Measurements from ENCODE around the gene RAB11FIP3.
A peak's percentile ranks its signal among the peaks of the same experiment; 100 is the strongest.

Gene RAB11FIP3

DNA sequence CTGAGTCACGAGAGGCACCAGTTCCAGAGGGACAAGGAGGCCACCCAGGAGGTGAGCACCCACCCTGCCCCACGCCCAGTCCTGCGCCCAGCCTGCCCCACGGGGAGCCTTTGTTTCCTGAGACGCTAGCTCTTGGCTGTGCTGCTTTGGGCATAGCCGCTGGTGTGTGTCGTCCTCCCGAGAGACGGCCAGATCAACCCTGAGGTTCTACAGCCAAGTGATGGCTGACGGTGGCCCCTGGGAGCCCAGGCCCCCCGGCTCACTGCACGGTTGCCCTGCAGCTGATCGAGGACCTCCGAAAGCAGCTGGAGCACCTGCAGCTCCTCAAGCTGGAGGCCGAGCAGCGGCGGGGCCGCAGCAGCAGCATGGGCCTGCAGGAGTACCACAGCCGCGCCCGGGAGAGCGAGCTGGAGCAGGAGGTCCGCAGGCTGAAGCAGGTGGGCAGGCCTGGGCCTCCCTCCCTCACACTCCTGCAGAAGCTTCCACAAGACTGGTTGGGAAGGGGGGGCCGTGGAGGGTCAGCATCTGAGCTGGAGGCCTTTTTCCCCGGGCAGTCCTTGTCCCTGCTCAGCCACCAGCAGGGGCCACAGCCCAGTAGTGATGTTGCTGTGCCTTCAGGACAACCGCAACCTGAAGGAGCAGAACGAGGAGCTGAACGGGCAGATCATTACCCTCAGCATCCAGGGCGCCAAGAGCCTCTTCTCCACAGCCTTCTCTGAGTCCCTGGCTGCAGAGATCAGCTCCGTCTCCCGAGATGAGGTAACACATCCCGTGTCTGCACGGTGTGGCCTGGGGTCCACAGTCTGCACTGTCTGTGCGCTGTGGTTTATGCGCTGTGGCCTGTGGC is 94.6 kb downstream of the RAB11FIP3 start:
- no peak for DNase-seq

DNA sequence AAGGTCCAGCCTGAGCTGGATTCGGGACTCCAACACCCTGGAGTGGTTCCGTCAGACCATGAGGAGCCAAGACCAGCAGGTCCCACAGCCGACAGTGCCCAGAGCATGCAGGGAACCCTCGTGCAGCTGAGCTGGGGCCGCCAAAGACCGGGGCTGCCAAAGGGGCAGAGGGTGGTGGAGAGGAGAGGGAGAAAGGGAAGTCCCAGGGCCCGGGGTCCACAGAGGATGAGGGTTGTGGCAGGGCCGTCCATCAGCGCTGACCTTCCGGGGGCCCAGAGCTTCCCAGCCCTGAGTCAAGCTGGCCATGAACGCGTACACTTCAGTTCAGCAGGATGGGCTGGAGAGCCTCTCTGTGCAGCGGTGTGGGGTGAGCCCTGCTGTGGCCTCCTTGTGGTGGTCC is 95.4 kb downstream of the RAB11FIP3 start:
- DNase-seq = no peak

DNA sequence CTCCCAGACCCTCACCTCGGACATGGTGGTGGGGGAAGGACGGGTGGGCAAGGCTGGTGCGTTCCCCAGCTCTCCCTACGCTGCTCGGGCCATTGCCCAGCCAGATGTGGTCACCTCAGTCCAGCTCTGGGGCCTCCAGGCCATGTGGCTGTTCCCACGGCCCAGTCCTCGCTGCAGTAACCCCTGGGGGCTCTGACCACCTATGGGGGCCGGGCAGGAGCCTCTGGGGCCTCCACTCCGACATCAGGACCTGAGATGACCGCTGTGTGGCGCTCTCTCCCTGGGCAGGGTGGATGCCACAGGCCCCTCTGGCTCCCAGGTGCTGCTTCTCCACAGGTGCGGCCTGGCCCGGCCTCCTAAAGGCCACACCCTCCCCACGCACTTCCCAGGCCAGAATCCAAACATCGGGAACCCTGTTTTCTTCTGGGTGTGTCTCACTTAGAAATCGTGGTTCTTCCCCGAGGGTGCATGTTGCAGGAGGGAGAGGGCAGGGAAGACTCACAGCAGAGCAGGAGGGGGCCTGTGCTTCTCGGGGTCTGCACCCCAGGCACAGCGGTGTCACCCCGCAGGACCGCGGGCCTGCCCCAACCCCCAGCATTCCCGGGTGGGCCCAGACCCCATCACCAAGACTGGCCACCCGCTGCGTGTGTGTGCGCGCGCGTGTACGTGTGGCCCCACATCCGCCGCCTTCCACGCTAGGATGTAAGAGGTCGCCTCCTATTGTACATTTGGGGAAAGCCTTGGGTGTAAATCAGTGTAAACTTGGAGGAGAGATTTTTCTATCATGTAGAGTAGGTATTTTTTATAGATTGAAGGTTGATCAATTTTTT is 96.1 kb downstream of the RAB11FIP3 start:
- DNase-seq = no peak

DNA sequence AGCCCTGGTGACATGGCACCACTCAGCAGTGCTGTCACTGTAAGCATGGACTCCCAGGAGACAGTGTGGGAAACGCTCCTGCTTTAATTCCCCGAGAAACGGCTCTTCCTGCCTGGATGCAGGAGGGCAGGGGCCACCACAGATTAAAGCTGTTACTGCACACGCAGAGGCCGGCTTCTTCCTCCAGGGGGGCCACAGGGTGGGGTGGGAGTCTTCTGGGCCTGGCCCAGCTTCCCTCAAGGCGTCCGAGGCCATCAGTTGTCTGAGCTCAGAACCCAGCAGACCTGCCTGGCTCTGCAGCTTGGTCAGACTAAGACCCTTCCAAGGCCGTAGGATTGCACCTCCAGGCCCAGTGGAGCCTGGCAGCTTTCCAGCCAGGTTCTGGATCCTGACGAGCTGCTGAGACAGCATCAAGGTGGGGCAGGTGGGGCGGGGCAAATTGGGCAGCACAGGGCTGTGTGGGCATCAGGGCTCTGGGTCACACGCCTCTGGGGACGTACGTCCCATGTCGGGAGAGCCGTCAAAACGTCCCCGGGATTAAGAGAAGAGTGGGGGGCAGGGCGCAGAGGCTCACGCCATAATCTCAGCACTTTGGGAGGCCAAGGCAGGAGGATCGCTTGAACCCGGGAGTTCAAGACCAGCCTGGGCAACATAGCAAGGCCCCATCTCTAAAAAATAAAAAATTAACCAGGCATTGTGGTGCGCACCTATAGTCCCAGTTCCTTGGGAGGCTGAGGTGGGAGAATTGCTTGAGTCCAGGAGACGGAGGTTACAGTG is 97.1 kb downstream of the RAB11FIP3 start:
- no peak for DNase-seq

DNA sequence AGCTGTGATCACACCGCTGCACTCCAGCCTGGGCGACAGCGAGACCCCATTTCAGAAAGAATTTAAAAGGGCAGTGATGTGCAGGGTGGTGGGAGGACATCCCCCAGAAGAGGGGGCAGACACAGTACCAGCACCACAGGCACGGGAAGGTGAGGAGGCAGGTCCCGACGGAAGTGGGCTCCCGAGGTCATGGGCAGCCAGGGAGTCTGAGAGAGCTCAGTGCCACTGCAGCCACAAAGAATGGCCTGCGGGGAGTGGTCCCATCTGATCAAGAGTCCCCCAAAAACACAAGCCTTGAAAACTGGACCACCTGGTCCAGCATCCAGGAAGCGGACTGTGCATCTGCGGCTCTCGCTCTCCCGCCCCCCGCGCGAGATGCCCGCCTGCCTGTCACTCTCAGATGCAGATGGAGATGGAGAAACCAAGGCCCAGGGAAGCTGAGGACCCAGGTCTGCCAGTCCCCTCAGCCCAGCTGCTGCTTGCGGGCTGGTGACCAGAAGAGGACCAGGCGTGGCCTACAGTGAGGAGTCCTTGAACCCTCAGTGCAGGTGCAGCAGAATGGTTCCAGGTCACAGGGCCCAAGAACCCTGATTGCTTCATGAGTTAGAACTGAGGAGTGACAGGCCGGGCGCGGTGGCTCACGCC is 97.8 kb downstream of the RAB11FIP3 start:
- no peak for DNase-seq

DNA sequence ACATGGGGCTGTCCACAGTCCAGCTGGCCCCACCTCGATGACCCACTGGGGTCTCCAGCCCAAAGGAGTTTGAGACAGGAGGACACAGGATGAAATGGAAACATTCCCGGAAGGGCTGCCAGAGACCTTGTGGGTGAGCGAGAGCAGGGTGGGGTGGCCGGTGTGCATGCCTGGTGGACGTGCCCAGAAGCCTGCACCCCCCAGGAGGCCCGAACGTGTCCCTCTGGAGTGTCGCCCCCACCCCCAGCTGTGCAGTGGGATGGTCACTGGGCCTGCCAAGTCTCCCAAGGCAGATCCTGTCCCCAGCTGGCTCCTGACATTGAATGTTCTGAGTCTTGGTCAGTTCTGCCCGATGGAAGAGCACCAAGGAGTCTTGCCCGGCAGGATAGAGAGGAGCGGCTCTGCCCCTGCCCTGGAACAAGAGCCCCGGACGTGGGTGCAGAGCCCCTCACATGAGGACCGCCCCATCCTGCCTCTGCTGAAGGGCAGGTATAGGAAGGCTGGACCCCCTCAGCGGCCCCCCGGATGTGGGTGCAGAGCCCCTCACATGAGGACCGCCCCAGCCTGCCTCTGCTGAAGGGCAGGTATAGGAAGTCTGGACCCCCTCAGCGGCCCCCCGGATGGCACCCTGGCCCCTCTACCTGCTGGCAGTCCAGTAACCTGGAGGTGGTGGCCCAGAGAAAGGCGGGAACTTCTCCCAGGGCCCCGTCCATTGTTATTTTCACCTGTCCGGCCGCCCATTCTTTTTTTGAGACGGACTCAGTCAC is 99.0 kb downstream of the RAB11FIP3 start:
- no peak for DNase-seq

DNA sequence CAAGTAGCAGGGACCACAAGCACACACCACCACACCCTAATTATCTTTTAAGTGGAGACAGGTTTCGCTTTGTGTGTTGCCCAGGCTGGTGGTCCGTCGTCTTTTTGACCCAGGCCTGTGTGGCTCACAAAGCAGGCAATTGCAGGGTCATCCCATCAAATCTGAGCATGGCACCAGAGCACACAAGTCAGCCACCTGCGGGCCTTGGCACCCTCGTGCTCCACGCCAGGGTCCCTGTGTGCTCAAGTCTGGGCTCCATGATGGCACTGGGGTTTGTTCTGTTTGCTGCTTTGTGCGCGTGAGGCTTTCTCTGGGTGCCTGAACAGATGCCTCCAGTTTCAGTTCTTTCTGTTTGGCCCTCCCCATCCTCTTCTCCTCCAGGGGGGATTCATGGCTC is 99.7 kb downstream of the RAB11FIP3 start:
- DNase-seq = no peak

DNA sequence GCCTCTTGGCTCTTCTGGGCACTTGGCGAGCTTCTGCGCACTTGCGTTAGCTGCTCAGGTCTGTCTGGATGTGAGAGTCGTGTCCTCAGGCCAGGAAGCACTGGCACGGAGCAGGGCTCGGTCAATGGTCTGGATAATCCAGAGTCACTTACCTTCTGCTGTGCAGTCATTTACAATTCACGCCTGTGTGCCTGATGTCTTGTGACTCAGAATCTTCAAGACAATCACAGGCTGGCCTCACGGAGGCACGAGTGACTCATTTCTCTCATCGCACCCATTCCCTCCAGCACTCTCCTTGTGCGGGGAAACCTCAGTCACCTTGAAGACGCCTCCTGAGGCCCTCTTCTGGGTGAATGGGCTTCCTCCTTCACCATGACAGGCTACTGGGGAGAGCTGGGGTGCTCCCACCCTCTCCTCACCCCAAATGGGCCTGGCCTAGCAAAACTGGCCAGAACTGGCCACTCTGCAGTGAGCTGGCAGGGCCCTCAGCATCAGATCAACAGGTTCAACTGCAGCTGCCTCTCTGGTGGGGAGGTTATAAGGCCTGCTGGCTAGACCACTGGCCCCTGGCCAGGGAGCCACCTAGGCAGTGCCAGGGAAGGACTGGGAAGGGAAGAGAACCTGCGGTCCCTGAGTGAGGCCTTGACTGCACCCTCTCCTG is 100.2 kb downstream of the RAB11FIP3 start:
- peak; percentile 33 for DNase-seq

DNA sequence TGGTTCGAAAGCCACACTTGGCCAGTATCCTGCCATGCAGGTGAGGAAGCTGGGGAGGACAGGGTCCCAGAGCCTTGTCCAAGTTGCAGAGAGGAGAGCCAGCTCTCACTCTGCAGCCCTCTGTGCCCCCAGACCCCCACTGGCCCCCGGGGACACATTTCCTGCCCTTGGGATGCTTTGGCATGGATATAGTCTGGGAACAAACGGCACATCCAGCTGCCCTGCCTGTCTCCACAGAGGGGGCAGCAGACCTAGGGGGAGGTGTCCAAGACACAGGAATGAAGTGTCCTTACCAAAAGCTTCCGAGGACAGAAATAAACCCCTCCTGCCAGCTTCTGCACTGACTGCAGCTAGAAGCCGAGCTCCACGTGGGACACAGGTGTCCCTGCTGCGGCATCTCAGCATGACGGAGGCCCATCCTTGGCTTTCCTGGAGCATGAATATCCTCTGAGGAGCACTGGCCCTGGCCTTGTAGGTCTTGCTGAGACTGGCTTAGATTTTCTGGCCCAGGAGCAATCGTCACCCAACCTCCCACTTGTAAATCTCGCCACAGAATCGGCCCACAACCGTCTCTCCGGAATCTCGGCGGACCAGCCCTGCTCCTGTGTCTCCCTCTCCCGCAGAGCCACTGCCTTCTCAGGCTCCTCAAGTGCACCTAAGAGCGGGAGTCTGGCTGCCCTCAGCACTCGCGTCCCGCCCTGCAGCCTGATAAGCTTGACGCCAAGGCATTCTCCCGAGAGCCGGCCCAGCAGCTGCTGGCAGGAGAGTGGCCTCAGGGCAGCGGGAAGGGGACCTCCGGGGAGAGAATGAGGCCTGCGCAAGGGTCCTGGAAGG is 100.9 kb downstream of the RAB11FIP3 start:
- DNase-seq = no peak

DNA sequence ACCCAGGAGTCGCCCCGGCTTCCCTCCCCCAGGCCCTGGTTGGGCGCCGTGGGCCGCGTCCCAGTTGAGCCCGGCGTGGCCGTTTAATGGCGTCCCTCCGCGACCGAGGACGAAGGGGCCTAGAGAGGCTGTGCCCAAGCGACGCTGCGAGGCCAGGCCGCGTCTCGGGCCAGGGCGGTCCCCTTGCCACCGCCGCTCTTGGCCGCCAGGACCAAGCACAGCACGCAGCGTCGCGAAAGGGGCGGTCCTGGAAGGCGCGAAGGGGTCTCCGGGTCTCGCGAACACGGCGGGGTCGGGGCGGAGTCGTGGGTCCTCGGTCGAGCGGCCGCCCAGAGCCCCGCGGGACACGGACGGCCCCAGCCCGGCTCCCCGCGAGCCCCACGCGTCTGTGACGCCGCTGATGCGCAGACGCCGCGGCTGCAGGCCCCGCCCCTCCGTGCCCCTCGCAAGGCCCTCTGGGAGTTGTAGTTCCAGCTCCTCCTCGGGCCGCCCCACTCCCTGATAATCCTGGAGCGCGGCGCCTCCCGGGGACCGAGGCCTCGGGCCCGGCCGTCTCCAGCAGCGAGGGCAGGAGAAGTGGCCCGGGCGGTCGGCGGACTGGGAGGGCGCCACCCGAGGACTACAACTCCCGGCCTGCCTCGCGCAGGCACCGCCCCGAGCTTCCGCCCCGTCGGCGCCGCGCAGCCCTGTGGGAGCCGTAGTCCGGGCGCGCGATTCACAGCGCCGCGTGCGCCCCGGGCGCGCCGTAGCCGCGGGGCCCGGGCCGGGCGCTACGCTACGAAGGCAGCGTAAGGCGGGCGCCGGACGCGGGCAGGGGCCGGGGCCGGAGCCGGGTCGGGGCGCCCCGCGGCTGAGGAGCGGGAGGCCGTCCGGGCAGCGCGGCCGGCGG is 101.8 kb downstream of the RAB11FIP3 start, which contains the start of gene CAPN15:
TSS of gene CAPN15 (plus strand) at position 698 of the 889 bp plus-strand sequence. CDS start 19,127 bp downstream, outside the sequence.
- peak; percentile 87 for DNase-seq

DNA sequence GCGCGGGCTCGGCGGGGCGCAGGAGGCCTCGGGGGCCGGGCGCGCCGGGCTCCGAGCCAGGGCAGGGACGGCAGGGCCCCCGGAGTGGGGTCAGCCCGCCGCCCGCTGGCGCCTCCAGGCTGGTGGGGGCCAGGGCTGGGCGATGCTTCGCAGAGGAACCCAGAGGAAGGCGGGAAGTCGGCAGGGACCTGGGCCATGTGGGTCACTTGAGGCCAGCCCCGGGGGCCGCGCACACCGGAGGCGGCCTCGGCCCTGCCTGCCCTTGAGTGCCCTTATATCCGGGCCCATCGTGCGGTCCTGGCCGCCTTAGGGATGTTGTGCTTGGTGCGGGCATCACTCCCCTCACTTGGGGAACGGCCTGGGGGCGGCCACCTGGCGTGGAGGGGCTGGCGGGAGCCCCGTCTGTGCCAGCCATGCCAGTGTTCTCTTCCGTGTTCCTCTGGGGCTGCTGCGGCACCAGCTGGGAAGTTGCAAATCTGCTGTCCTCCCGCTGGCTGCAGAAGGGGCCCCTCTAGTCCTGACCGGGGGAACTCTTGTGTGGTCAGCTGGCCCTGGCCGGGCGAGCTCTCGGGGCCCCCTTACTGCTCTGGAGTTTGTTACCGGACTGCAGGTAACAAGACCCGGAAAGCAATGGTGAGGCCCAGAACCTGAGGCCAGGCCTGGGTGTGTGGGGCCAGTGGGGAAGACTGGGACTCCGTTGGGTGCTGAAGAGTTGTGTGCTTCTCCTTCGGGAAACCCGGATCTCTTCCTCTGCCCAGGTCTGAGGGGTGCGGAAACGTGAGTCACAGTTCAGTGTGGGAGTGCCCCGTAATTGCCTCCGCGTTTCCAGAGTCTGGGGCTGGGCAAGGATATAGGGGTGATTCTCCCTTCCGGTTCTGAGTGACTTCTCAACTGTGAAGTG is 102.9 kb downstream of the RAB11FIP3 start:
- DNase-seq = peak; percentile 26

DNA sequence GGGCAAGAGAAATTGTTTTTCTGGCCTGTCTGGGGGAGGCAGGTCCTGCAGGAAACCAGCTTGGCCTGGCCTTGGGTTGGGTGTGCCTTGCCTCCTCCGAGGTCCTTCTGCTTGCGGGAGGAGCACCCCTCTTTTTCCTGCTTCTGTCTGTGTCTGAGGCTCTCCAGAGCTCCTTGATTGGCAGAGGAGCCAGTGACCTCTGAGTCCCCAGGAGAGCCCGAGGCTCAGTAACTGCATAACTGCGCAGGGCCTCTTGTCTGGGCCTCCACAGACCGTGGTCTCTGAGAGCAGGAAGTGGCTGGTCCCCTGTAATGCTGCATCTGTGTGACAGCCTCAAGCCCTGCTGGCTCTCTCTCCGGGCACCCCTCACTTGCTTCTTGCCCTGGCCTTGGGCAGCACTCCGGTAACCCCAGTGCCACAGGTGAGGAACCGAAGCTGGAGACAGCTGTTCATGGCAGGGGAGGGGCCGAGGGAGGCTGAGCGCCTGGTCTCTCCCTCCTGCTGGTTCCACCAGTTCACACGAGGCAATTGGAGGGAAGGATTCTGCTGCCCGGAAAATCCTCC is 103.6 kb downstream of the RAB11FIP3 start:
- peak; percentile 34 for DNase-seq

DNA sequence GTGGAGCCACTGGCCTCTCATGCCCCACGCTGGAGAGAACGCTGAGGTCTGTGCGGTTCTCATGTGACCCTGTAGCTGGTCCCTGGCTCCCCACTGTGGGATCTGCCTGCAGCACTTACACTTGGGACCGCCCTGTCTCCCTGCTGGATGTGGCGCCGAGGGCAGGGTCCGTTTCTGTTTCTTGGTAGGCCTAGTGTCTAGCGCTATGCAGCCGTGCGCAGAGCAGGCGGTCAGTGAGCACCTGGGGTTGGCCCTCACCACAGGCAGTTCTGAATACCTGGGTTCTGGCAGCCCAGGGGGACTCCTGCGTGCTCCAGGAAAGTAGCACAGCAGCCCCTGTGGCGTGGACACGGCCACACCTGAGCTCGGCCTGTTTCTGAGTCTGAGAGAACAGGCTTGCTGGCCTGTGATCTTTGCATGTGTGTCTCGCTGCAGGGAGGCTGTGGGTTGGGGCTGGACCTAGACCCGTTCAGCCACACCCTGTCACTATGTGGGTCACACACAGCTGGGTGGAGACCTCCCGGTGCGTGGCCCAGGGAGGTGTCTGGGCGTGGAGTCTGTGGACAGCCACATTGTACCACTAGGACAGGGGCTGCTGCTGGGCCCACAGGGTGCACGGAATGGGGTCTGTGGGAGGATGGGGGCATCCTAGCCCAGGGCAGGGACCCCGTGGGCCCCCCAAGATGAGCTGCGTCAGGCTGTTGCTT is 104.8 kb downstream of the RAB11FIP3 start:
- DNase-seq = no peak

DNA sequence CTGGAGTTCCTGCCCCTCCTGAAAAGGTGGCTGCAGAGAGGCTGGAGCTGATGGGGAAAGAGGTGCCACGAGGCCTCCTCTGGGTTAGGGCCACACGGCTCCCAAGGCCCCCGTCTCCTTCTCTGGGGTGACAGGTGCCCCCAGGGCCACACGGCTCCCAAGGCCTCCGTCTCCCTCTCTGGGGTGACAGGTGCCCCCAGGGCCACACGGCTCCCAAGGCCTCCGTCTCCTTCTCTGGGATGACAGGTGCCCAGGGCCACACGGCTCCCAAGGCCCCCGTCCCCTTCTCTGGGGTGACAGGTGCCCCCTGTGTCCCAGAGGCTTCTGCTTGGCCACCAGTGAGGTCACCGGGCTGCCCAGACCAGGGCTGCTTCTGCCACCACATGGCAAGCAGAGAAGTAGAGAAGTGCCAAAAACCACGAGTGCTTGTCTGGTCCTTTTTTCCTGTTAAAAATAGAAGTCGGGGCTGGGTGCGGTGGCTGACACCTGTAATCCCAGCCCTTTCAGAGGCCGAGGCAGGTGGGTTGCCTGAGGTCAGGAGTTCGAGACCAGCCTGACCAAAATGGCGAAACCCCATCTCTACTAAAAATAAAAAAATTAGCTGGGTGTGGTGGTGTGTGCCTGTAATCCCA is 106.2 kb downstream of the RAB11FIP3 start:
- DNase-seq = no peak

DNA sequence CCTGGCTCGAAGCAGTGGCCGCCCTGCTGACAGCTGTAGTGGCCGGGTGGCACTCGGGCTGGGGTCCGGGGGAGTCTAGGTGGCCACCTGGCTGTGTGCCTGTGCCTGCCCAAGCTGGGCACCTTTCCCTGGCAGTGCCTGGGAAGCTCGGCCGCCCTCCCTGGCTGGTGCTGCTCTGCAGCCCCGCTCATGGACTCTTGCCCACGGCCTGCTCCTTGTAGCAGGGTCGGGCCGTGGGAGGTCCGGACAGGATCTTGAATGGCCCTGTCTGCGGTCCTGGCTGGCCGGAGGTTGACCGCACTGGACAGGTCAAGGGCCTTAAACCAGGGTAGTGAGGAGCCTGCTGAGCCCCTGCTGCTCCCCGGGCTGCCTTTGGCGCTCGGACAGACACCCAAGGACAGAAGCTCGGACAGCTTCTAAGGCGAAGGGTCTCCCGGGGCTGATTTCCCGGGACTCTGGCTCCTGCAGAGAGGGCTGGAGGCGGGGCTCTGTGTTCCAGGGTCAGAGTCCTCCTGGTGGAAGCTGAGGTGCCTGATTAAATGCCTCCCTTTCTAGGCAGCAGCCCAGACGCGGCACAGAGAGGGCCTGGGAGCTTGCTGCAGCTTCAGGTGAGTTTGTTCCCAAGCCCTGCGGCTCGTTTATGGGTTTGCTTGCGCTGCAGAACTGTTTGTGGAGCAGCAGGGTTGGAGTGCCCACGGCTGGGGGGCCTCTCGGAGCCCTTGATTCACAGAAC is 108.1 kb downstream of the RAB11FIP3 start:
- no peak for DNase-seq

DNA sequence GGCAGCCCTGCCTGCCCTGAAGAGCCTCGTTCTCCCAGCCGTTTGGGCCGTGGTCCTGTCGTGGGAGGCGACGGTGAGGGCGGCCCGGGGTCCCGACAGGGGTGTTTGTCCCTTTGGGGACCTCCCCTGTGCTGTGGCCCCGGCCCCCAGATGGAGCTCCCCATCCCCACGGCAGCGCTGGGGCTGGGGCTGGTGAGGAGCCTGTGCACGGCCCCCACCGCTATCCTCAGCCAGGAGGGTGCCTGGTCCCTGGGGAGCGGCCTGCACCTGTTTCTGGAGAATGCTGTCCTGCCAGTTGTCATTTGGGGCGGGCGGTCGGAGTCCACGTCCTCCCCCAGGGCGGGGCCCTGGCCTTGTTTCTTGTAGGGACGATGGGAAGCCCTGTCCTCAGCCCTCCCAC is 108.7 kb downstream of the RAB11FIP3 start:
- DNase-seq = no peak

Measured in CD4-positive, alpha-beta T cell treated with Interleukin-10 for 1 hour (primary cell).